H9 (cell line): ENCODE data around the gene FGF22. TPM values are rescaled to one million over a fixed set of nuclear protein-coding genes. Genes with fewer than 3 reads are reported as not detected.

Experiments
- DNase-seq: peaks from one replicate; pipeline ENCODE4 v3.0.0-alpha.2; 2017
- H2AFZ ChIP-seq: one replicate; pipeline ENCODE4 v1.6.1; 2013; ENCODE audit warnings: mild to moderate bottlenecking, low read length, control low read depth, moderate library complexity
- H2AK5ac ChIP-seq: 2 replicates; pipeline ENCODE4 v1.6.1; 2013; ENCODE audit warnings: low read length, control low read depth, mixed read lengths; ENCODE audit not compliant: insufficient read length
- H2BK120ac ChIP-seq: one replicate; pipeline ENCODE4 v1.6.1; 2013; ENCODE audit warnings: low read depth, mild to moderate bottlenecking, low read length, control low read depth, inconsistent platforms; ENCODE audit not compliant: poor library complexity, severe bottlenecking
- H2BK12ac ChIP-seq: 2 replicates; pipeline ENCODE4 v1.6.1; 2013; ENCODE audit warnings: low read length, control low read depth, mixed read lengths, low read depth; ENCODE audit not compliant: insufficient read length
- H2BK15ac ChIP-seq: 2 replicates; pipeline ENCODE4 v1.6.1; 2013; ENCODE audit warnings: low read depth, low read length, control low read depth
- H2BK20ac ChIP-seq: one replicate; pipeline ENCODE4 v1.6.1; 2013; ENCODE audit warnings: low read depth, mild to moderate bottlenecking, low read length, control low read depth, inconsistent platforms; ENCODE audit not compliant: poor library complexity, severe bottlenecking
- H2BK5ac ChIP-seq: 2 replicates; pipeline ENCODE4 v1.6.1; 2013; ENCODE audit warnings: low read length, control low read depth, mixed read lengths; ENCODE audit not compliant: insufficient read length
- H3K14ac ChIP-seq: 2 replicates; pipeline ENCODE4 v1.6.1; 2013; ENCODE audit warnings: low read length, control low read depth; ENCODE audit not compliant: insufficient read depth
- H3K18ac ChIP-seq: 2 replicates; pipeline ENCODE4 v1.6.1; 2013; ENCODE audit warnings: low read depth, mild to moderate bottlenecking, mixed read lengths, low read length, control low read depth; ENCODE audit not compliant: insufficient read length
- H3K23ac ChIP-seq: 2 replicates; pipeline ENCODE4 v1.6.1; 2013; ENCODE audit warnings: low read length, control low read depth, mixed read lengths, low read depth; ENCODE audit not compliant: insufficient read length
- H3K23me2 ChIP-seq: 2 replicates; pipeline ENCODE4 v1.6.1; 2013; ENCODE audit warnings: low read depth, mild to moderate bottlenecking, mixed read lengths, low read length, control low read depth; ENCODE audit not compliant: insufficient read length, poor library complexity, severe bottlenecking
- H3K27ac ChIP-seq: 2 replicates; pipeline ENCODE4 v1.5.1; 2013; ENCODE audit warnings: low read length, control low read depth, mixed read lengths, low read depth; ENCODE audit not compliant: insufficient read length
- H3K27me3 ChIP-seq: 2 replicates; pipeline ENCODE4 v1.6.1; 2013; ENCODE audit warnings: low read length, control low read depth, inconsistent platforms; ENCODE audit not compliant: insufficient read depth
- H3K4ac ChIP-seq: 2 replicates; pipeline ENCODE4 v1.6.1; 2013; ENCODE audit warnings: low read depth, mild to moderate bottlenecking, control low read depth, inconsistent platforms, low read length, moderate library complexity
- H3K4me1 ChIP-seq: 2 replicates; pipeline ENCODE4 v1.6.1; 2013; ENCODE audit warnings: low read length, control low read depth, inconsistent platforms; ENCODE audit not compliant: insufficient read depth
- H3K4me2 ChIP-seq: 2 replicates; pipeline ENCODE4 v1.6.1; 2013; ENCODE audit warnings: low read length, control low read depth, mixed read lengths; ENCODE audit not compliant: insufficient read length, insufficient read depth
- H3K56ac ChIP-seq: 2 replicates; pipeline ENCODE4 v1.6.1; 2013; ENCODE audit warnings: low read depth, mild to moderate bottlenecking, mixed read lengths, low read length, control low read depth; ENCODE audit not compliant: insufficient read length
- H3K79me1 ChIP-seq: 2 replicates; pipeline ENCODE4 v1.6.1; 2013; ENCODE audit warnings: low read depth, mild to moderate bottlenecking, moderate library complexity, low read length, control low read depth, inconsistent platforms; ENCODE audit not compliant: insufficient read depth, poor library complexity, severe bottlenecking
- H3K79me2 ChIP-seq: 2 replicates; pipeline ENCODE4 v1.6.1; 2013; ENCODE audit warnings: low read length, control low read depth, inconsistent platforms; ENCODE audit not compliant: insufficient read depth
- H3K9ac ChIP-seq: 2 replicates; pipeline ENCODE4 v1.6.1; 2013; ENCODE audit warnings: low read length, control low read depth, mixed read lengths; ENCODE audit not compliant: insufficient read length; ENCODE audit errors: extremely low read depth
- H3K9me3 ChIP-seq: one replicate; pipeline ENCODE4 v1.6.1; 2013; ENCODE audit warnings: low read depth, low read length, inconsistent platforms; ENCODE audit not compliant: control insufficient read depth
- H3T11ph ChIP-seq: one replicate; pipeline ENCODE4 v1.6.1; 2013; ENCODE audit warnings: mild to moderate bottlenecking, low read length, control low read depth, inconsistent platforms
- H4K20me1 ChIP-seq: one replicate; pipeline ENCODE4 v1.6.1; 2013; ENCODE audit not compliant: control insufficient read depth, insufficient read length, insufficient read depth
- H4K5ac ChIP-seq: 2 replicates; pipeline ENCODE4 v1.6.1; 2013; ENCODE audit warnings: low read depth, mild to moderate bottlenecking, mixed read lengths, low read length, control low read depth; ENCODE audit not compliant: insufficient read length
- H4K8ac ChIP-seq: replicated peaks from 2 replicates; pipeline ENCODE4 v1.6.1; 2013; ENCODE audit warnings: low read length, control low read depth, mixed read lengths, low read depth; ENCODE audit not compliant: insufficient read length
- H4K91ac ChIP-seq: 2 replicates; pipeline ENCODE4 v1.6.1; 2013; ENCODE audit warnings: low read depth, mild to moderate bottlenecking, moderate library complexity, mixed read lengths, low read length, control low read depth; ENCODE audit not compliant: insufficient read length
- H3K27ac Mint-ChIP-seq, 3 experiments: 2 replicates in 2 of 3; 3 replicates in 1 of 3; pipeline ENCODE4 v1.8.0; 2020 to 2021; ENCODE audit warnings: mixed read lengths in 3 of 3, mild to moderate bottlenecking in 1 of 3, moderate library complexity in 1 of 3
- H3K27me3 Mint-ChIP-seq: 2 replicates; pipeline ENCODE4 v1.8.0; 2021; ENCODE audit warnings: low read depth, mild to moderate bottlenecking, moderate library complexity, mixed read lengths
- H3K36me3 Mint-ChIP-seq, 3 experiments: 2 replicates in 2 of 3; 3 replicates in 1 of 3; pipeline ENCODE4 v1.8.0; 2020 to 2021; ENCODE audit warnings: low read depth in 3 of 3, mixed read lengths in 3 of 3; ENCODE audit not compliant: insufficient read depth in 1 of 3
- H3K4me1 Mint-ChIP-seq, 2 experiments: 2 replicates each; pipeline ENCODE4 v1.8.0; 2020; ENCODE audit warnings: mixed read lengths in 2 of 2
- H3K4me3 Mint-ChIP-seq, 2 experiments: 2 replicates in 1 of 2; 3 replicates in 1 of 2; pipeline ENCODE4 v1.8.0; 2020 to 2021; ENCODE audit warnings: mild to moderate bottlenecking in 2 of 2, mixed read lengths in 2 of 2, moderate library complexity in 1 of 2
- H3K9me3 Mint-ChIP-seq, 2 experiments: 2 replicates in 1 of 2; 3 replicates in 1 of 2; pipeline ENCODE4 v1.8.0; 2020; ENCODE audit warnings: mild to moderate bottlenecking in 2 of 2, mixed read lengths in 2 of 2, moderate library complexity in 1 of 2
- WGBS: extraction: QIAGEN DNeasy Blood & Tissue Kit; methylation state at CpG from one replicate; pipeline ENCODE4 v1.1.7; 2013; ENCODE audit warnings: missing lambda C conversion rate, low lambda C conversion rate, mixed read lengths; ENCODE audit not compliant: insufficient read length; ENCODE audit errors: extremely low coverage; 5-methylcytosine and 5-hydroxymethylcytosine counted together
- total RNA-seq: library from RNA; stranded (reverse); gene quantifications from 2 replicates; pipeline ENCODE4 v1.2.1, GENCODE V29; 2021
- TF ChIP-seq, protein P1 (sequence below): fragments of 200-600 bp; sonication (generic); conservative IDR thresholded peaks from 3 replicates; pipeline ENCODE4 v1.8.0; 2021; ENCODE audit warnings: antibody characterized with exemption, mild to moderate bottlenecking

Gene FGF22
- total RNA-seq, 1 experiment from 2014 or later: 0.72 TPM

DNA sequence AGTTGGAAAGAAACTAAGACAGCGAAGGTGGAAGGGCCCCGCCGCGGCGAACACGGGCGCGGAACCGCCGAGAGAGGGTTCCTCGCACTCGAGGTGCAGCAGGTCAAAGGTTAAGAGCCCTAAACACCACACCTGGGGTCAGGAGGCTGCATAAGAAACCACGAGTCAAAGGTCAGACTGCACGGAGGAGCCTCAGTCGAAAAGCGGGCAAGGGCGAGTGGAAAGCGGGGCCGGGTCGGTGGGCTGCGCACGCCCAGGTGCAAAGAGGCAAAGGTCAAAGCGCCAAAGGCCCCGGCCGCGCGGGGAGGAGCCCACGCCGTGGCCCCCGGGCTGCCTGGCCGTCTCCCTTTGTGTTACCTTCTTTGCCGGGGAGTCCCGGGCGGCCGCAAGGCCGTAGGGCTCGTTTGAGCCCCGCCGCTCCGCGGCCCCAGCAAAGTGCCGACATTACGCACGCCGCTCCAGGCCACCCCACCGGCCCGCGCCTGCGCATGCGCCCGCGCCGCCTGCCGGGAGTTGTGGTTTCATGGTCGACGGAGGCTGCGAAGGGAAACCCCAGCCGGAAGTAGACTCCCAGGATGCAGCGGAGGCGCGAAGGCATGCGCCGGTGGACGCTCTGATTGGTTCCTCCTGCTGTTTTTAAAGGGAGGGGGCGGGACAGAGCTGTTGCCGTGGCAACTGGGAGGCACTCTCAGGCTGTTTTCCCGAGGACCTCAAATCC lies 6.5 kb upstream of the FGF22 start, which contains the start of gene POLRMT:
TSS of gene POLRMT (minus strand) at position 470 of the 718 bp plus-strand sequence. CDS start at position 445, 25 bp downstream.
- Histone ChIP-seq H3K79me1 (peaks cover 5% of the 10 kb centered on the region), H2AK5ac (no peak within 1 kb of the TSS), H3K4ac (no peak within 1 kb of the TSS), H2AFZ (peak within 1 kb of the TSS; percentile 41), H3K23me2 (peaks cover 7% of the 10 kb centered on the region), H2BK15ac (no peak within 1 kb of the TSS), H3K4me1 (no peaks in the 10 kb centered on the region; the same call in 1 of the 2 replicates), H3K79me2 (no peaks in the 10 kb centered on the region), H3K4me2 (peak within 1 kb of the TSS; percentile 90), H3K14ac (no peak within 1 kb of the TSS), H3K18ac (no peak within 1 kb of the TSS), H4K20me1 (peaks cover 4% of the 10 kb centered on the region), H3K56ac (no peak within 1 kb of the TSS), H3K27me3 (no peaks in the 10 kb centered on the region), H3K9ac (peak within 1 kb of the TSS; percentile 90), H3K23ac (no peak within 1 kb of the TSS), H2BK12ac (no peak within 1 kb of the TSS), H4K91ac (no peak within 1 kb of the TSS), H2BK5ac (no peak within 1 kb of the TSS), H3T11ph (no peak within 1 kb of the TSS), H3K9me3 (no peaks in the 10 kb centered on the region), H4K5ac (no peak within 1 kb of the TSS), H4K8ac (no peak within 1 kb of the TSS), H2BK20ac (no peak within 1 kb of the TSS), H2BK120ac (peak within 1 kb of the TSS; percentile 28), H3K27ac (no peak within 1 kb of the TSS)
- H3K4me1 Mint-ChIP-seq: peaks cover 7 to 13% of the 10 kb centered on the region in 2 experiments
- TF ChIP-seq, protein P1, sequence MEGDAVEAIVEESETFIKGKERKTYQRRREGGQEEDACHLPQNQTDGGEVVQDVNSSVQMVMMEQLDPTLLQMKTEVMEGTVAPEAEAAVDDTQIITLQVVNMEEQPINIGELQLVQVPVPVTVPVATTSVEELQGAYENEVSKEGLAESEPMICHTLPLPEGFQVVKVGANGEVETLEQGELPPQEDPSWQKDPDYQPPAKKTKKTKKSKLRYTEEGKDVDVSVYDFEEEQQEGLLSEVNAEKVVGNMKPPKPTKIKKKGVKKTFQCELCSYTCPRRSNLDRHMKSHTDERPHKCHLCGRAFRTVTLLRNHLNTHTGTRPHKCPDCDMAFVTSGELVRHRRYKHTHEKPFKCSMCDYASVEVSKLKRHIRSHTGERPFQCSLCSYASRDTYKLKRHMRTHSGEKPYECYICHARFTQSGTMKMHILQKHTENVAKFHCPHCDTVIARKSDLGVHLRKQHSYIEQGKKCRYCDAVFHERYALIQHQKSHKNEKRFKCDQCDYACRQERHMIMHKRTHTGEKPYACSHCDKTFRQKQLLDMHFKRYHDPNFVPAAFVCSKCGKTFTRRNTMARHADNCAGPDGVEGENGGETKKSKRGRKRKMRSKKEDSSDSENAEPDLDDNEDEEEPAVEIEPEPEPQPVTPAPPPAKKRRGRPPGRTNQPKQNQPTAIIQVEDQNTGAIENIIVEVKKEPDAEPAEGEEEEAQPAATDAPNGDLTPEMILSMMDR: no peak
- peaks cover 16% of the 10 kb centered on the region for H3K27me3 Mint-ChIP-seq
- no CpG with 5 or more reads among the region's 67 CpGs for WGBS
- H3K36me3 Mint-ChIP-seq: peaks cover 20 to 30% (median 24%) of the 10 kb centered on the region in 3 experiments; a peak in 6 of 7 replicates
- H3K9me3 Mint-ChIP-seq: peaks cover 0 to 3% of the 10 kb centered on the region in 2 experiments; a peak in 1 of 5 replicates
- peak; percentile 98 for DNase-seq
- peak within 1 kb of the TSS; percentile 92 to 98 (median 92); a peak in 6 of 7 replicates for H3K27ac Mint-ChIP-seq
- peak within 1 kb of the TSS; percentile 96 to 99 for H3K4me3 Mint-ChIP-seq
